Neural progenitor cell (in vitro differentiated cells): Measurements from ENCODE around the gene GMNN.
"Not testable (repeated sequence)": the region's sequence is repeated elsewhere in the genome, so short reads cannot be mapped to it uniquely, and the experiment has no call there.

ENCODE experiments used
- EZH2 ChIP-seq: fragments of 200-600 bp; sonication (generic); IDR thresholded peaks from 2 replicates; pipeline ENCODE4 v1.6.1; 2017; ENCODE audit warnings: antibody characterized with exemption, mild to moderate bottlenecking, moderate library complexity
- EZH2phosphoT487 ChIP-seq: fragments of 200-600 bp; sonication (generic); IDR thresholded peaks from 2 replicates; pipeline ENCODE4 v1.6.1; 2017; ENCODE audit warnings: antibody characterized with exemption
- TF ChIP-seq, protein P1 (sequence below): fragments of 200-600 bp; sonication (generic); IDR thresholded peaks from 2 replicates; pipeline ENCODE4 v1.5.1; 2017; ENCODE audit warnings: antibody characterized with exemption, mild to moderate bottlenecking

DNA sequence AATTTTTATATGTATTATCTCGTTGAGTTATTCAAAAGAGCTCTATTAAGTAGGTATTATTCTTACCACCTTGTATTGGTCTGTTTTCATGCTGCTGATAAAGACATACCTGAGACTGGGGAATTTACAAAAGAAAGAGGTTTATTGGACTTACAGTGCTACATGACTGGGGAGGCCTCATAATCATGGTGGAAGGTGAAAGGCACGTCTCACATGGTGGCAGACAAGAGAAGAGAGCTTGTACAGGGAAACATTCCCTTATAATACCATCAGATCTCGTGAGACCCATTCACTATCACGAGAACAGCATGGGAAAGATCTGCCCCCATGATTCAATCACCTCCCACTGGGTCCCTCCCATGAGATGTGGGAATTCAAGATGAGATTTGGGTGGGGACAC is 20.4 kb upstream of the GMNN start:
- not testable (repeated sequence) for TF ChIP-seq EZH2, EZH2phosphoT487
- TF ChIP-seq, protein P1, sequence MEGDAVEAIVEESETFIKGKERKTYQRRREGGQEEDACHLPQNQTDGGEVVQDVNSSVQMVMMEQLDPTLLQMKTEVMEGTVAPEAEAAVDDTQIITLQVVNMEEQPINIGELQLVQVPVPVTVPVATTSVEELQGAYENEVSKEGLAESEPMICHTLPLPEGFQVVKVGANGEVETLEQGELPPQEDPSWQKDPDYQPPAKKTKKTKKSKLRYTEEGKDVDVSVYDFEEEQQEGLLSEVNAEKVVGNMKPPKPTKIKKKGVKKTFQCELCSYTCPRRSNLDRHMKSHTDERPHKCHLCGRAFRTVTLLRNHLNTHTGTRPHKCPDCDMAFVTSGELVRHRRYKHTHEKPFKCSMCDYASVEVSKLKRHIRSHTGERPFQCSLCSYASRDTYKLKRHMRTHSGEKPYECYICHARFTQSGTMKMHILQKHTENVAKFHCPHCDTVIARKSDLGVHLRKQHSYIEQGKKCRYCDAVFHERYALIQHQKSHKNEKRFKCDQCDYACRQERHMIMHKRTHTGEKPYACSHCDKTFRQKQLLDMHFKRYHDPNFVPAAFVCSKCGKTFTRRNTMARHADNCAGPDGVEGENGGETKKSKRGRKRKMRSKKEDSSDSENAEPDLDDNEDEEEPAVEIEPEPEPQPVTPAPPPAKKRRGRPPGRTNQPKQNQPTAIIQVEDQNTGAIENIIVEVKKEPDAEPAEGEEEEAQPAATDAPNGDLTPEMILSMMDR = not testable (repeated sequence)
